ENCODE measurements around the gene FLOT1.
"Not testable (repeated sequence)": the region's sequence is repeated elsewhere in the genome, so short reads cannot be mapped to it uniquely, and the experiment has no call there.

DNA sequence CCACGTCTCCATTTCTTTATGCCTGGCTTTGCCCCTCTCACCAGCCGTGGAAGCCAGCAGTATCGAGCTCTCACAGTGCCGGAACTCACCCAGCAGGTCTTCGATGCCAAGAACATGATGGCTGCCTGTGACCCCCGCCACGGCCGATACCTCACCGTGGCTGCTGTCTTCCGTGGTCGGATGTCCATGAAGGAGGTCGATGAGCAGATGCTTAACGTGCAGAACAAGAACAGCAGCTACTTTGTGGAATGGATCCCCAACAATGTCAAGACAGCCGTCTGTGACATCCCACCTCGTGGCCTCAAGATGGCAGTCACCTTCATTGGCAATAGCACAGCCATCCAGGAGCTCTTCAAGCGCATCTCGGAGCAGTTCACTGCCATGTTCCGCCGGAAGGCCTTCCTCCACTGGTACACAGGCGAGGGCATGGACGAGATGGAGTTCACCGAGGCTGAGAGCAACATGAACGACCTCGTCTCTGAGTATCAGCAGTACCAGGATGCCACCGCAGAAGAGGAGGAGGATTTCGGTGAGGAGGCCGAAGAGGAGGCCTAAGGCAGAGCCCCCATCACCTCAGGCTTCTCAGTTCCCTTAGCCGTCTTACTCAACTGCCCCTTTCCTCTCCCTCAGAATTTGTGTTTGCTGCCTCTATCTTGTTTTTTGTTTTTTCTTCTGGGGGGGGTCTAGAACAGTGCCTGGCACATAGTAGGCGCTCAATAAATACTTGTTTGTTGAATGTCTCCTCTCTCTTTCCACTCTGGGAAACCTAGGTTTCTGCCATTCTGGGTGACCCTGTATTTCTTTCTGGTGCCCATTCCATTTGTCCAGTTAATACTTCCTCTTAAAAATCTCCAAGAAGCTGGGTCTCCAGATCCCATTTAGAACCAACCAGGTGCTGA, 18.4 kb downstream of the FLOT1 start:
- TF ChIP-seq, protein P1, sequence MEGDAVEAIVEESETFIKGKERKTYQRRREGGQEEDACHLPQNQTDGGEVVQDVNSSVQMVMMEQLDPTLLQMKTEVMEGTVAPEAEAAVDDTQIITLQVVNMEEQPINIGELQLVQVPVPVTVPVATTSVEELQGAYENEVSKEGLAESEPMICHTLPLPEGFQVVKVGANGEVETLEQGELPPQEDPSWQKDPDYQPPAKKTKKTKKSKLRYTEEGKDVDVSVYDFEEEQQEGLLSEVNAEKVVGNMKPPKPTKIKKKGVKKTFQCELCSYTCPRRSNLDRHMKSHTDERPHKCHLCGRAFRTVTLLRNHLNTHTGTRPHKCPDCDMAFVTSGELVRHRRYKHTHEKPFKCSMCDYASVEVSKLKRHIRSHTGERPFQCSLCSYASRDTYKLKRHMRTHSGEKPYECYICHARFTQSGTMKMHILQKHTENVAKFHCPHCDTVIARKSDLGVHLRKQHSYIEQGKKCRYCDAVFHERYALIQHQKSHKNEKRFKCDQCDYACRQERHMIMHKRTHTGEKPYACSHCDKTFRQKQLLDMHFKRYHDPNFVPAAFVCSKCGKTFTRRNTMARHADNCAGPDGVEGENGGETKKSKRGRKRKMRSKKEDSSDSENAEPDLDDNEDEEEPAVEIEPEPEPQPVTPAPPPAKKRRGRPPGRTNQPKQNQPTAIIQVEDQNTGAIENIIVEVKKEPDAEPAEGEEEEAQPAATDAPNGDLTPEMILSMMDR (IDR thresholded peaks at IDR 0.05) = not testable (repeated sequence)
- not testable (repeated sequence) for TF ChIP-seq POLR2A (IDR thresholded peaks at IDR 0.05)
